AG09319 (cell line): Measurements from ENCODE around the gene SPAG9.

Experiments
- DNase-seq: peaks from one replicate; pipeline ENCODE4 v3.0.0-alpha.2; 2010; ENCODE audit warnings: low read depth; ENCODE audit errors: extremely low read depth
- TF ChIP-seq, protein P1 (sequence below): IDR thresholded peaks from 2 replicates; pipeline ENCODE4 v1.5.1; 2011; ENCODE audit warnings: low read depth, mild to moderate bottlenecking, inconsistent platforms, low read length, moderate library complexity

Gene SPAG9

GRCh38 chr17:50979524-50979927 is 141.1 kb downstream of the SPAG9 start:
- DNase-seq = no peak
- TF ChIP-seq, protein P1, sequence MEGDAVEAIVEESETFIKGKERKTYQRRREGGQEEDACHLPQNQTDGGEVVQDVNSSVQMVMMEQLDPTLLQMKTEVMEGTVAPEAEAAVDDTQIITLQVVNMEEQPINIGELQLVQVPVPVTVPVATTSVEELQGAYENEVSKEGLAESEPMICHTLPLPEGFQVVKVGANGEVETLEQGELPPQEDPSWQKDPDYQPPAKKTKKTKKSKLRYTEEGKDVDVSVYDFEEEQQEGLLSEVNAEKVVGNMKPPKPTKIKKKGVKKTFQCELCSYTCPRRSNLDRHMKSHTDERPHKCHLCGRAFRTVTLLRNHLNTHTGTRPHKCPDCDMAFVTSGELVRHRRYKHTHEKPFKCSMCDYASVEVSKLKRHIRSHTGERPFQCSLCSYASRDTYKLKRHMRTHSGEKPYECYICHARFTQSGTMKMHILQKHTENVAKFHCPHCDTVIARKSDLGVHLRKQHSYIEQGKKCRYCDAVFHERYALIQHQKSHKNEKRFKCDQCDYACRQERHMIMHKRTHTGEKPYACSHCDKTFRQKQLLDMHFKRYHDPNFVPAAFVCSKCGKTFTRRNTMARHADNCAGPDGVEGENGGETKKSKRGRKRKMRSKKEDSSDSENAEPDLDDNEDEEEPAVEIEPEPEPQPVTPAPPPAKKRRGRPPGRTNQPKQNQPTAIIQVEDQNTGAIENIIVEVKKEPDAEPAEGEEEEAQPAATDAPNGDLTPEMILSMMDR = no peak

- no peak for DNase-seq
- TF ChIP-seq, protein P1 = no peak
Observed at GRCh38 chr17:50977487-50978159, 143.0 kb downstream of the SPAG9 start.

DNA sequence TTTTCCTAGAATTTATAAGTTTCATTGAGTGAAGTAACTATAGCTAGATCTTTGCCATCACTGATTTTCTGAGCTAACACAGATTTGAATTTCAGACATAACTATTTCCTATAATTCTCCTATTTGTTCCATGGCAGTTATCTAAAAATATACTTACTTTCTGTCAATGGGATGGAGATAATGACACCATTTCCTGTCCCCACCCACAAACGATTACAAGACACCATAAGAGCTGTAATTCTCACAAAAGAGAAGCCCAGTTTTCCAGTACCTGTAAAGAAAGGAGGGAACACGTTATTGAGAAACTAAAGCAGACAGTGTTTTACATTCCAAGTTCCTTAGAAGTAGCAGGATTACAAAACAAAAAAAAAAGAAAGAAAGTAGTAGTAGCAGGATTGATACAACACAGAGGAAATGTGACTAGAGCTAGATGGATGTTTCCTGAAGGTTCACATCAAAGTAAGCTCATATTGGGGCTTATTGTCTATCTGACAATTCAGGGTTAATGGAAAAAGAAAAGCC is 143.7 kb downstream of the SPAG9 start:
- DNase-seq = no peak
- TF ChIP-seq, protein P1 = no peak

DNA sequence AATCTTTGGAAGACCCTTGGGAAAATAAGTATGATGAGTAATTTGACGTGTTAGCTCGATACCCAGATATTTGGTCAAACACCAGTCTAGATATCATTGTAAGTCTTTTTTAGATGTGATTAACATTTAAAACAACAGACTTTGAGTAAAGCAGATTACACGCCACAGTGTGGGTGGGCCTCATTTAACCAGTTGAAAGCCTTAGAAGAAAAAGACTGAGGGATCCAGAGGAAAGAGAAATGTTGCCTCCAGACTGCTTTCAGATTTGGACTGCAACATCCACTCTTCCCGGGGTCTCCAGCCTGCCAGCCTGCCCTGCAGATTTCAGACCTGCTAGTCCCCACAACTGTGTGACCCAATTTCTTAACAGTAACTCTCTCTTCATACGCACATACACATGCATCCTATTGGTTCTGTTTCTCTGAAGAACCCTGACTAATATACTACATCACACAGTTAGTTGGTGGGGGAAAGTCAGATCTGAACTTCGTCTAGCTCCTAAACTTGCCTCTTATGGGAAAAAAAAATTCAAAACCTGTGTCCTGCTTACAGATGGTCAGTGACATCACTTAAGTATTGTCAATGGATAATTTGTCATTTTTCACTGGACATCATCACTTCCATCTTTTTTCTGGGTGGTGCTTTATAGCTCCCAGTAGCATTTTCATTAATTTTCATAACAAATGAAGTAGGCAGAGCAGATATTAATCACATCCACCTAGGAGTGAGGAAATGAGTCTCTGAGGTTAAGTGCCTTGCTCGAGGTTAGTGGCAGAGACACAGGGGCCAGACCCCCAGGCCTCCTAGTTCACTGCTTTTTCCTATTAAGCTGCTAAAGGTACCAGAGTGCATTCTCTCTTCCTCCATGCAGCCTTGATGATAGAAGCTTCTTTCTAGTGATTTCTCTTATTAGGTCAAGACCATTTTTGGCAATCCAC is 146.8 kb downstream of the SPAG9 start:
- TF ChIP-seq, protein P1 = no peak
- no peak for DNase-seq

DNA sequence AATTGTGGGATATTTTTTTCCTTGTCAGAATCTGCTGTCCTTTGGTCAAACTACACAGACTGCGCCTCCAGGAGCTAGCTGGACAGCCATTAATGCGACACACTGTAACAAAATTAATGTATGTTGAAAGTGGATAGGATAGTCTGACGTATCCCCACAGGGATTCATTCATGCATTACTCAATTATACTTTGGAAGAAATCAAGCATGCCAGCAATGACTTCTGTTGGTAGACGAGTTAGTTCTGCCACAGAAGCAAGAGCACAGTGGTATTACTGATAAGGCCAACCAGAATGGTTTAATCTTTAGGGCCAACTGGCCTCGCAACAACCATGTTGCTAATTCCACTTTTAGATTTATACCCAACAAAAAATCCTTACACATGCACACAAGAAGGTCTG is 148.1 kb downstream of the SPAG9 start:
- DNase-seq = no peak
- TF ChIP-seq, protein P1 = no peak

- no peak for DNase-seq
- TF ChIP-seq, protein P1 = no peak
Observed at GRCh38 chr17:50967795-50968194, 152.9 kb downstream of the SPAG9 start.
